ENCODE measurements around the gene VAPB. TPM values are rescaled to one million over a fixed set of nuclear protein-coding genes. Genes with fewer than 3 reads are reported as not detected.

VAPB gene
- total RNA-seq, 3 donors from 2014 or later (not counting 1 experiment from before 2014, with no cell fraction given), result 20.3 to 23.1 (median 21.3) TPM

- intact Hi-C loops (cut with micrococcal nuclease), result no loop called here
- H3K27me3 ChIP-seq (ENCODE audit: control insufficient read depth, insufficient read depth, low read length), result no peaks in the 10 kb centered on the region
- peaks cover 19% of the 10 kb centered on the region for H3K36me3 ChIP-seq (ENCODE audit: control insufficient read depth, insufficient read depth, low read length)
- Mint-ChIP-seq H3K9me3 (no peaks in the 10 kb centered on the region), H3K4me1 (peaks cover 33 to 52% of the 10 kb centered on the region in 2 donors), H3K36me3 (no peaks in the 10 kb centered on the region), H3K27ac (peak overlapping the region in 1 of 2 donors; percentile 44), H3K27me3 (ENCODE audit: low read depth in 2 of 2) (no peaks in the 10 kb centered on the region), H3K4me3 (no peak overlapping the region)
- ATAC-seq, result no peak
- no peaks in the 10 kb centered on the region for H3K9me3 ChIP-seq (ENCODE audit: control insufficient read depth, insufficient read depth, low read length)
- whole genome bisulfite sequencing (ENCODE audit: insufficient coverage), result 94% methylated on average over 5 of the region's 5 CpGs
- no peak overlapping the region for H3K4me3 ChIP-seq (ENCODE audit: low read length)
- H3K4me1 ChIP-seq (ENCODE audit: control insufficient read depth, insufficient read depth, low read length), result no peaks in the 10 kb centered on the region
- no peak for DNase-seq
- no peak overlapping the region for H3K27ac ChIP-seq (ENCODE audit: low read length)
- TF ChIP-seq CTCF (IDR thresholded peaks at IDR 0.05), result no peak
These were observed 48.0 kb downstream of the VAPB start for GRCh38 chr20:58436868-58437645.

- peaks cover 28% of the 10 kb centered on the region for H3K36me3 ChIP-seq (ENCODE audit: control insufficient read depth, insufficient read depth, low read length)
- peak overlapping the region; percentile 33 to 34 for H3K27ac Mint-ChIP-seq
- no peak for TF ChIP-seq CTCF (IDR thresholded peaks at IDR 0.05)
- H3K4me1 ChIP-seq (ENCODE audit: control insufficient read depth, insufficient read depth, low read length), result no peaks in the 10 kb centered on the region
- 87% methylated on average over 3 of the region's 5 CpGs for WGBS (ENCODE audit: insufficient coverage)
- no peak for DNase-seq
- no peaks in the 10 kb centered on the region for H3K9me3 ChIP-seq (ENCODE audit: control insufficient read depth, insufficient read depth, low read length)
- no peaks in the 10 kb centered on the region for H3K9me3 Mint-ChIP-seq
- intact Hi-C loops (cut with micrococcal nuclease), result no loop called here
- no peak overlapping the region for H3K27ac ChIP-seq (ENCODE audit: low read length)
- H3K27me3 Mint-ChIP-seq (ENCODE audit: low read depth in 2 of 2), result no peaks in the 10 kb centered on the region
- no peak overlapping the region for H3K4me3 ChIP-seq (ENCODE audit: low read length)
- peaks cover 14 to 42% of the 10 kb centered on the region in 2 donors for H3K4me1 Mint-ChIP-seq
- ATAC-seq, result no peak
- no peaks in the 10 kb centered on the region for H3K27me3 ChIP-seq (ENCODE audit: control insufficient read depth, insufficient read depth, low read length)
- no peaks in the 10 kb centered on the region for H3K36me3 Mint-ChIP-seq
- no peak overlapping the region for H3K4me3 Mint-ChIP-seq
These were observed 50.2 kb downstream of the VAPB start for GRCh38 chr20:58438970-58439808.

GRCh38 chr20:58440021-58440767 is 51.2 kb downstream of the VAPB start:
- H3K27ac ChIP-seq (ENCODE audit: low read length), result no peak overlapping the region
- H3K27me3 ChIP-seq (ENCODE audit: control insufficient read depth, insufficient read depth, low read length), result no peaks in the 10 kb centered on the region
- Mint-ChIP-seq H3K4me1 (peaks cover 14 to 39% of the 10 kb centered on the region in 2 donors), H3K4me3 (no peak overlapping the region), H3K9me3 (no peaks in the 10 kb centered on the region), H3K27ac (peak overlapping the region; percentile 33 to 34), H3K27me3 (ENCODE audit: low read depth in 2 of 2) (no peaks in the 10 kb centered on the region), H3K36me3 (no peaks in the 10 kb centered on the region)
- WGBS (ENCODE audit: insufficient coverage), result 95% methylated on average over 3 of the region's 5 CpGs
- intact Hi-C loops (cut with micrococcal nuclease), result no loop called here
- no peaks in the 10 kb centered on the region for H3K9me3 ChIP-seq (ENCODE audit: control insufficient read depth, insufficient read depth, low read length)
- peaks cover 36% of the 10 kb centered on the region for H3K36me3 ChIP-seq (ENCODE audit: control insufficient read depth, insufficient read depth, low read length)
- H3K4me1 ChIP-seq (ENCODE audit: control insufficient read depth, insufficient read depth, low read length), result no peaks in the 10 kb centered on the region
- no peak for TF ChIP-seq CTCF (IDR thresholded peaks at IDR 0.05)
- H3K4me3 ChIP-seq (ENCODE audit: low read length), result no peak overlapping the region
- no peak for DNase-seq
- no peak for ATAC-seq

All from natural killer cell (primary cell).